Activated CD8-positive, alpha-beta memory T cell treated with anti-CD3 and anti-CD28 coated beads for 24 hours (primary cell): Measurements from ENCODE around the gene BAIAP2L2.
"Not testable (repeated sequence)": the region's sequence is repeated elsewhere in the genome, so short reads cannot be mapped to it uniquely, and the experiment has no call there.

Experiments
- DNase-seq: peaks from one replicate; pipeline ENCODE4 v3.0.0-alpha.2; 2020

Gene BAIAP2L2

GRCh38 chr22:38080474-38080849, 30.0 kb downstream of the BAIAP2L2 start:
- DNase-seq = no peak

- no peak for DNase-seq
Measured at GRCh38 chr22:38079804-38080203, 30.7 kb downstream of the BAIAP2L2 start.

GRCh38 chr22:38079208-38079607, 31.3 kb downstream of the BAIAP2L2 start:
- not testable (repeated sequence) for DNase-seq

GRCh38 chr22:38078046-38078840, 32.2 kb downstream of the BAIAP2L2 start:
- DNase-seq = no peak

GRCh38 chr22:38077595-38077994, 32.9 kb downstream of the BAIAP2L2 start:
- no peak for DNase-seq

GRCh38 chr22:38077096-38077495, 33.4 kb downstream of the BAIAP2L2 start:
- no peak for DNase-seq

- DNase-seq = no peak
Measured at GRCh38 chr22:38075961-38076360, 34.5 kb downstream of the BAIAP2L2 start.

- no peak for DNase-seq
Measured at GRCh38 chr22:38075105-38075825, 35.2 kb downstream of the BAIAP2L2 start.

GRCh38 chr22:38074181-38075104, 36.0 kb downstream of the BAIAP2L2 start:
- no peak for DNase-seq

- DNase-seq = no peak
Measured at GRCh38 chr22:38073150-38074130, 37.0 kb downstream of the BAIAP2L2 start.

- DNase-seq = no peak
Measured at GRCh38 chr22:38072322-38073149, 37.9 kb downstream of the BAIAP2L2 start.

- DNase-seq = no peak
Measured at GRCh38 chr22:38071421-38072321, 38.8 kb downstream of the BAIAP2L2 start.

GRCh38 chr22:38070250-38070921, 40.1 kb downstream of the BAIAP2L2 start:
- no peak for DNase-seq

GRCh38 chr22:38069372-38070249, 40.9 kb downstream of the BAIAP2L2 start:
- DNase-seq = no peak

- no peak for DNase-seq
Measured at GRCh38 chr22:38068641-38069371, 41.7 kb downstream of the BAIAP2L2 start.

GRCh38 chr22:38067761-38068360, 42.6 kb downstream of the BAIAP2L2 start:
- no peak for DNase-seq

- DNase-seq = no peak
Measured at GRCh38 chr22:38067028-38067415, 43.5 kb downstream of the BAIAP2L2 start.
